Measurements from ENCODE around the gene GJB5. TPM values are rescaled to one million over a fixed set of nuclear protein-coding genes. Genes with fewer than 3 reads are reported as not detected.
A peak's percentile ranks its signal among the peaks of the same experiment; 100 is the strongest.

Gene GJB5
- 0.05 and 0.10 TPM in 2 replicates for polyA plus RNA-seq (2013)

GRCh38 chr1:34754964-34755637 lies at the start of gene GJB5:
TSS of gene GJB5 (plus strand) at chr1:34755047. CDS start at chr1:34757331, 2,284 bp downstream.
- H3K4me1 ChIP-seq (ENCODE audit: control insufficient read depth in 1 of 2, insufficient read depth in 2 of 2, low read length in 2 of 2) = peaks cover 0 to 3% of the 10 kb centered on the region in 2 experiments
- H3K27me3 ChIP-seq (ENCODE audit: insufficient read depth, low read length) = no peaks in the 10 kb centered on the region
- H3K27ac ChIP-seq (ENCODE audit: low read depth, low read length) = no peak within 1 kb of the TSS
- no peak within 1 kb of the TSS for H4K12ac ChIP-seq (ENCODE audit: low read depth, low read length)
- no peak within 1 kb of the TSS for H2BK120ac ChIP-seq (ENCODE audit: insufficient read depth, low read length, poor library complexity)
- no peak within 1 kb of the TSS for H3K14ac ChIP-seq (ENCODE audit: low read length)
- H2AFZ ChIP-seq (ENCODE audit: insufficient read depth, low read length, poor library complexity) = no peak within 1 kb of the TSS
- H2AK5ac ChIP-seq (ENCODE audit: low read length) = no peak within 1 kb of the TSS
- H2BK5ac ChIP-seq (ENCODE audit: low read depth, low read length, poor library complexity) = no peak within 1 kb of the TSS
- no CpG with 5 or more reads among the region's 13 CpGs for WGBS (ENCODE audit: extremely low coverage, insufficient coverage, insufficient read length)
- H2BK12ac ChIP-seq (ENCODE audit: low read length) = no peak within 1 kb of the TSS
- H3K4me2 ChIP-seq (ENCODE audit: low read length) = no peak within 1 kb of the TSS
- H4K91ac ChIP-seq (ENCODE audit: low read depth, low read length) = no peak within 1 kb of the TSS
- H3K79me1 ChIP-seq (ENCODE audit: low read length) = no peaks in the 10 kb centered on the region
- H3K4ac ChIP-seq (ENCODE audit: low read depth, low read length) = no peak within 1 kb of the TSS
- no peak within 1 kb of the TSS for H4K8ac ChIP-seq (ENCODE audit: low read depth, low read length)
- no peaks in the 10 kb centered on the region for H3K79me2 ChIP-seq (ENCODE audit: control insufficient read depth, insufficient read depth, low read length, poor library complexity)
- H3K4me3 ChIP-seq (ENCODE audit: low read depth, low read length) = no peak within 1 kb of the TSS
- H3K18ac ChIP-seq (ENCODE audit: low read length) = no peak within 1 kb of the TSS
- peaks cover 3% of the 10 kb centered on the region for H3K9me3 ChIP-seq (ENCODE audit: insufficient read depth, low read depth, low read length)
- no peak within 1 kb of the TSS for H3K23ac ChIP-seq (ENCODE audit: low read length)
- no peaks in the 10 kb centered on the region for H3K36me3 ChIP-seq (ENCODE audit: control insufficient read depth in 1 of 2, insufficient read depth in 2 of 2, low read length in 2 of 2)
- no peak within 1 kb of the TSS for H3K9ac ChIP-seq (ENCODE audit: low read length)
- DNase-seq = peak in 1 of 2 donors; percentile 31

DNA sequence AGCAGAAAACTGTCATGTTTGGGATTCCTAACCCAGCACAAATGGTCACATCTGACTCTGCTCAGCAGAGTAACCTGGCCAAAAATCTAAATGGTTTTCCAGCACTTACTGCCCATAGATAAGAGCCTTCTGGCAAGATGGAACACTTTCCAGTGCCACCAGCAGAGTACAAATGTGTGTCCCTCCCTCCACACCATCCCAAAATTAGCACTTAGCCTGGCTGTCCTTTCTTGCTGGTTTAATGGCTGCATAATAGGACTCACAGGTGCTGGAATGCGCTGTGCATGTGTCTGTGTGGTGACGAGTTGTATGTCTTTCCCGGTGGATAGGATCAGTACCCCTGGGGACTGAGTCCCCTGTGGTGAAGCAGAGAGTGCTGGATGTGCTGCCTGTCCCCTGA lies 49.8 kb upstream of the GJB5 start:
- no peak overlapping the region for H3K4ac ChIP-seq (ENCODE audit: low read depth, low read length)
- no peak overlapping the region for H2AK5ac ChIP-seq (ENCODE audit: low read length)
- H3K4me3 ChIP-seq (ENCODE audit: low read depth, low read length) = no peak overlapping the region
- WGBS (ENCODE audit: extremely low coverage, insufficient coverage, insufficient read length) = no CpG with 5 or more reads among the region's 3 CpGs
- H3K14ac ChIP-seq (ENCODE audit: low read length) = no peak overlapping the region
- no peaks in the 10 kb centered on the region for H3K4me1 ChIP-seq (ENCODE audit: control insufficient read depth in 1 of 2, insufficient read depth in 2 of 2, low read length in 2 of 2)
- no peak overlapping the region for H3K9ac ChIP-seq (ENCODE audit: low read length)
- H3K79me1 ChIP-seq (ENCODE audit: low read length) = no peaks in the 10 kb centered on the region
- H2BK120ac ChIP-seq (ENCODE audit: insufficient read depth, low read length, poor library complexity) = no peak overlapping the region
- DNase-seq = no peak
- H3K79me2 ChIP-seq (ENCODE audit: control insufficient read depth, insufficient read depth, low read length, poor library complexity) = no peaks in the 10 kb centered on the region
- no peak overlapping the region for H2BK12ac ChIP-seq (ENCODE audit: low read length)
- H3K9me3 ChIP-seq (ENCODE audit: insufficient read depth, low read depth, low read length) = no peaks in the 10 kb centered on the region
- no peak overlapping the region for H4K8ac ChIP-seq (ENCODE audit: low read depth, low read length)
- no peak overlapping the region for H3K4me2 ChIP-seq (ENCODE audit: low read length)
- no peak overlapping the region for H4K12ac ChIP-seq (ENCODE audit: low read depth, low read length)
- no peaks in the 10 kb centered on the region for H3K36me3 ChIP-seq (ENCODE audit: control insufficient read depth in 1 of 2, insufficient read depth in 2 of 2, low read length in 2 of 2)
- no peak overlapping the region for H2AFZ ChIP-seq (ENCODE audit: insufficient read depth, low read length, poor library complexity)
- no peak overlapping the region for H3K23ac ChIP-seq (ENCODE audit: low read length)
- no peak overlapping the region for H3K18ac ChIP-seq (ENCODE audit: low read length)
- H2BK5ac ChIP-seq (ENCODE audit: low read depth, low read length, poor library complexity) = no peak overlapping the region
- H3K27ac ChIP-seq (ENCODE audit: low read depth, low read length) = no peak overlapping the region
- H3K27me3 ChIP-seq (ENCODE audit: insufficient read depth, low read length) = no peaks in the 10 kb centered on the region
- H4K91ac ChIP-seq (ENCODE audit: low read depth, low read length) = no peak overlapping the region

- Histone ChIP-seq H3K36me3 (ENCODE audit: control insufficient read depth in 1 of 2, insufficient read depth in 2 of 2, low read length in 2 of 2) (no peaks in the 10 kb centered on the region), H3K4me2 (ENCODE audit: low read length) (no peak overlapping the region), H3K79me1 (ENCODE audit: low read length) (no peaks in the 10 kb centered on the region), H3K27me3 (ENCODE audit: insufficient read depth, low read length) (no peaks in the 10 kb centered on the region), H2AK5ac (ENCODE audit: low read length) (no peak overlapping the region), H4K8ac (ENCODE audit: low read depth, low read length) (no peak overlapping the region), H2BK5ac (ENCODE audit: low read depth, low read length, poor library complexity) (no peak overlapping the region), H2BK12ac (ENCODE audit: low read length) (no peak overlapping the region), H4K91ac (ENCODE audit: low read depth, low read length) (no peak overlapping the region), H3K9ac (ENCODE audit: low read length) (no peak overlapping the region), H4K12ac (ENCODE audit: low read depth, low read length) (no peak overlapping the region), H3K14ac (ENCODE audit: low read length) (no peak overlapping the region), H3K9me3 (ENCODE audit: insufficient read depth, low read depth, low read length) (no peaks in the 10 kb centered on the region), H3K79me2 (ENCODE audit: control insufficient read depth, insufficient read depth, low read length, poor library complexity) (no peaks in the 10 kb centered on the region), H3K4me1 (ENCODE audit: control insufficient read depth in 1 of 2, insufficient read depth in 2 of 2, low read length in 2 of 2) (no peaks in the 10 kb centered on the region), H2AFZ (ENCODE audit: insufficient read depth, low read length, poor library complexity) (no peak overlapping the region), H3K27ac (ENCODE audit: low read depth, low read length) (no peak overlapping the region), H3K4me3 (ENCODE audit: low read depth, low read length) (no peak overlapping the region), H2BK120ac (ENCODE audit: insufficient read depth, low read length, poor library complexity) (no peak overlapping the region), H3K18ac (ENCODE audit: low read length) (no peak overlapping the region), H3K23ac (ENCODE audit: low read length) (no peak overlapping the region), H3K4ac (ENCODE audit: low read depth, low read length) (no peak overlapping the region)
- no peak for DNase-seq
- WGBS (ENCODE audit: extremely low coverage, insufficient coverage, insufficient read length) = no CpG with 5 or more reads among the region's 4 CpGs
Observed at GRCh38 chr1:34708106-34708505, 46.7 kb upstream of the GJB5 start.

- H2AFZ ChIP-seq (ENCODE audit: insufficient read depth, low read length, poor library complexity) = no peak overlapping the region
- no peak overlapping the region for H4K8ac ChIP-seq (ENCODE audit: low read depth, low read length)
- H2BK12ac ChIP-seq (ENCODE audit: low read length) = no peak overlapping the region
- no peak overlapping the region for H3K4ac ChIP-seq (ENCODE audit: low read depth, low read length)
- no peak overlapping the region for H3K14ac ChIP-seq (ENCODE audit: low read length)
- H3K27ac ChIP-seq (ENCODE audit: low read depth, low read length) = no peak overlapping the region
- no peak overlapping the region for H3K18ac ChIP-seq (ENCODE audit: low read length)
- H2BK120ac ChIP-seq (ENCODE audit: insufficient read depth, low read length, poor library complexity) = no peak overlapping the region
- H2BK5ac ChIP-seq (ENCODE audit: low read depth, low read length, poor library complexity) = no peak overlapping the region
- peak in 1 of 2 donors; percentile 15 for DNase-seq
- H3K9ac ChIP-seq (ENCODE audit: low read length) = no peak overlapping the region
- peaks cover 2% of the 10 kb centered on the region for H3K9me3 ChIP-seq (ENCODE audit: insufficient read depth, low read depth, low read length)
- no peak overlapping the region for H4K91ac ChIP-seq (ENCODE audit: low read depth, low read length)
- H4K12ac ChIP-seq (ENCODE audit: low read depth, low read length) = no peak overlapping the region
- H3K79me2 ChIP-seq (ENCODE audit: control insufficient read depth, insufficient read depth, low read length, poor library complexity) = no peaks in the 10 kb centered on the region
- WGBS (ENCODE audit: extremely low coverage, insufficient coverage, insufficient read length) = no CpG with 5 or more reads among the region's 6 CpGs
- no peaks in the 10 kb centered on the region for H3K36me3 ChIP-seq (ENCODE audit: control insufficient read depth in 1 of 2, insufficient read depth in 2 of 2, low read length in 2 of 2)
- no peak overlapping the region for H2AK5ac ChIP-seq (ENCODE audit: low read length)
- no peaks in the 10 kb centered on the region for H3K27me3 ChIP-seq (ENCODE audit: insufficient read depth, low read length)
- H3K23ac ChIP-seq (ENCODE audit: low read length) = no peak overlapping the region
- no peaks in the 10 kb centered on the region for H3K79me1 ChIP-seq (ENCODE audit: low read length)
- no peak overlapping the region for H3K4me2 ChIP-seq (ENCODE audit: low read length)
- no peaks in the 10 kb centered on the region for H3K4me1 ChIP-seq (ENCODE audit: control insufficient read depth in 1 of 2, insufficient read depth in 2 of 2, low read length in 2 of 2)
- H3K4me3 ChIP-seq (ENCODE audit: low read depth, low read length) = no peak overlapping the region
Observed at GRCh38 chr1:34709547-34709946, 45.3 kb upstream of the GJB5 start.
